Measurements from ENCODE around the gene EYS.

EYS gene

GRCh38 chr6:64238071-64238470 is 1469.0 kb downstream of the EYS start:
- no peak for DNase-seq (ENCODE audit: low spot score)
- TF ChIP-seq, protein P1, sequence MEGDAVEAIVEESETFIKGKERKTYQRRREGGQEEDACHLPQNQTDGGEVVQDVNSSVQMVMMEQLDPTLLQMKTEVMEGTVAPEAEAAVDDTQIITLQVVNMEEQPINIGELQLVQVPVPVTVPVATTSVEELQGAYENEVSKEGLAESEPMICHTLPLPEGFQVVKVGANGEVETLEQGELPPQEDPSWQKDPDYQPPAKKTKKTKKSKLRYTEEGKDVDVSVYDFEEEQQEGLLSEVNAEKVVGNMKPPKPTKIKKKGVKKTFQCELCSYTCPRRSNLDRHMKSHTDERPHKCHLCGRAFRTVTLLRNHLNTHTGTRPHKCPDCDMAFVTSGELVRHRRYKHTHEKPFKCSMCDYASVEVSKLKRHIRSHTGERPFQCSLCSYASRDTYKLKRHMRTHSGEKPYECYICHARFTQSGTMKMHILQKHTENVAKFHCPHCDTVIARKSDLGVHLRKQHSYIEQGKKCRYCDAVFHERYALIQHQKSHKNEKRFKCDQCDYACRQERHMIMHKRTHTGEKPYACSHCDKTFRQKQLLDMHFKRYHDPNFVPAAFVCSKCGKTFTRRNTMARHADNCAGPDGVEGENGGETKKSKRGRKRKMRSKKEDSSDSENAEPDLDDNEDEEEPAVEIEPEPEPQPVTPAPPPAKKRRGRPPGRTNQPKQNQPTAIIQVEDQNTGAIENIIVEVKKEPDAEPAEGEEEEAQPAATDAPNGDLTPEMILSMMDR (IDR thresholded peaks at IDR 0.05; ENCODE audit: extremely low read depth, insufficient read depth, missing control alignments) = no peak
- in situ Hi-C loops (cut with MboI; ENCODE audit: low pct_unique_long_range_greater_than_20kb, low sequenced_read_pairs, unreplicated experiment) = no loop called here

- no peak for DNase-seq (ENCODE audit: low spot score)
- in situ Hi-C loops (cut with MboI; ENCODE audit: low pct_unique_long_range_greater_than_20kb, low sequenced_read_pairs, unreplicated experiment) = no loop called here
- TF ChIP-seq, protein P1 (IDR thresholded peaks at IDR 0.05; ENCODE audit: extremely low read depth, insufficient read depth, missing control alignments) = no peak
These were observed 1473.3 kb downstream of the EYS start for GRCh38 chr6:64233746-64234145.

DNA sequence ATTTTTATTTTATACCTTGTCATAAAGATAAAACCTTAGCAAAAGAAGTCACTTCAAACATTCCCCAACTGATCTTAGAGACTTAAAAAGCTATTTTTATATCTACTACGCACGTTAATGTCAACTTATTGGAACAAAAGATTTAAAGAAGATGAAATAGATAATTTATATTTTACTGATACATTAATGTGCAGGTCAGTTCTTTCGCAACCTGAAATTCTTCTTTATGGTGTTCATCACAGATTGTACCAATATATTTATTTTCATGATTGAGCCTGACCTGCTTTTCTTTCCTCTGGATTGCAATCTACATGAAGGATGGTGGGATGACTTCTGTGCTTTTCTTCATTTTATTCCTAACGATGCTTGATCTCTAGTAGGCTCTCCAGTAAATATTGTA is 1475.1 kb downstream of the EYS start:
- in situ Hi-C loops (cut with MboI; ENCODE audit: low pct_unique_long_range_greater_than_20kb, low sequenced_read_pairs, unreplicated experiment) = no loop called here
- DNase-seq (ENCODE audit: low spot score) = no peak
- TF ChIP-seq, protein P1 (IDR thresholded peaks at IDR 0.05; ENCODE audit: extremely low read depth, insufficient read depth, missing control alignments) = no peak

- in situ Hi-C loops (cut with MboI; ENCODE audit: low pct_unique_long_range_greater_than_20kb, low sequenced_read_pairs, unreplicated experiment) = no loop called here
- no peak for DNase-seq (ENCODE audit: low spot score)
- TF ChIP-seq, protein P1 (IDR thresholded peaks at IDR 0.05; ENCODE audit: extremely low read depth, insufficient read depth, missing control alignments) = no peak
These were observed 1476.5 kb downstream of the EYS start for GRCh38 chr6:64230530-64230929.

DNA sequence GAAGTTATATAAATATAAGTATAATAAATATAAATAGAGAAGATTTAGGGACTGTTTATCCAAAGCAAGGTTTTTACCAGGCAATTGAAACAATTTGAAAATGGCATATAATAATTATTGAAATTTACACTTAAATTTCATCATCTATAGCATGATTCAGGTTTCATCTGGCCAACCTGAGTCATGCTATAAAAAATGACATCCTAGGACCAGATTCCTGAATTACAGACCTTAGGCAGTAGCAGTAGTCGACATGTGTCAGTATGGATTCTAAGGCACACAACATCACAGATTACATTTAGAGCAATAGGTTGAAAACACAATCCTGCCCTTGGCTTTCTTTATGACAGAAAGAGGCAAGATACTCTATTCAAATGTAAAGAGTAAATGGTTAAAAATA is 1479.2 kb downstream of the EYS start:
- TF ChIP-seq, protein P1 (IDR thresholded peaks at IDR 0.05; ENCODE audit: extremely low read depth, insufficient read depth, missing control alignments) = no peak
- in situ Hi-C loops (cut with MboI; ENCODE audit: low pct_unique_long_range_greater_than_20kb, low sequenced_read_pairs, unreplicated experiment) = no loop called here
- no peak for DNase-seq (ENCODE audit: low spot score)

DNA sequence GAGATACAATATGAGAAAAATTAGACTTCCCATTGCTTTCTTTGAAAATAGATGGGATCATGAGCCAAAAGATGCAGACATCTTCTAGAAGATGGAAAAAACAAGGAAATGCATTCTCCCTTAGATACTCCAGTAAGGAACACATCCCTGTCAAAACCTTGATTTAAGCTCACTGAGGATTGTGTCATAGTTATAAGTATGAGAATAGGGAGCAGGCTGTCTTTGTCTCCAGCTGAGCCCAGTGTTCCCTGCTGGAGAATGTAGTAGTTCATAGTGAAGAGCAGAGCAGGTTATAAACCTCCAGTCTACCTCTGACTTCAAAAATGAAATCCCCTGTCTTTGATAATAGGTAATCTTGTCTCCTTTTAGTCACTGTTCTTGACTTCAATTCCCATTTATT is 1481.5 kb downstream of the EYS start:
- no peak for DNase-seq (ENCODE audit: low spot score)
- TF ChIP-seq, protein P1 (IDR thresholded peaks at IDR 0.05; ENCODE audit: extremely low read depth, insufficient read depth, missing control alignments) = no peak
- in situ Hi-C loops (cut with MboI; ENCODE audit: low pct_unique_long_range_greater_than_20kb, low sequenced_read_pairs, unreplicated experiment) = no loop called here

DNA sequence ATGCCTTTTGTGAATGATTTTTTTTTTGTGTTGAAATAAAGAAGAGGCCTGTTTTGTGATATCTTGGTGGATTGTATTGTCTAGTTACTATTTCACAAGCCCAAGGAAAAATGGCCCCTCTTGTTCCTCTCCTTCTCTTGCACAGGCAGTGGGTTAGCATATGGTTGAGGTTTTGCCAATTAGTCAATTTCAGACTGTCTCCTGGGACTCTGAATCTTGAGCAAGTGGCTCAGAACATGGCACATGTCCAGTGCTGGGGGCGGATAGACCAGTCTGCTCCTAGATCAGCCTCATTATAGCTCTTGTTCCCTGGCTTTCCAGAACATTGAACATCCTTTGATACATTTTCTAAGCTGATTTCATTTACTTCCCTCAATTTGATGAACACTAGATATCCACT is 1482.2 kb downstream of the EYS start:
- DNase-seq (ENCODE audit: low spot score) = no peak
- in situ Hi-C loops (cut with MboI; ENCODE audit: low pct_unique_long_range_greater_than_20kb, low sequenced_read_pairs, unreplicated experiment) = no loop called here

More for the DNA sequence above, 1482.2 kb downstream of the EYS start:
- TF ChIP-seq, protein P1 (IDR thresholded peaks at IDR 0.05; ENCODE audit: extremely low read depth, insufficient read depth, missing control alignments) = no peak
